ENCODE measurements around the gene BRI3BP.
"Not testable (repeated sequence)": the region's sequence is repeated elsewhere in the genome, so short reads cannot be mapped to it uniquely, and the experiment has no call there.

Gene BRI3BP

DNA sequence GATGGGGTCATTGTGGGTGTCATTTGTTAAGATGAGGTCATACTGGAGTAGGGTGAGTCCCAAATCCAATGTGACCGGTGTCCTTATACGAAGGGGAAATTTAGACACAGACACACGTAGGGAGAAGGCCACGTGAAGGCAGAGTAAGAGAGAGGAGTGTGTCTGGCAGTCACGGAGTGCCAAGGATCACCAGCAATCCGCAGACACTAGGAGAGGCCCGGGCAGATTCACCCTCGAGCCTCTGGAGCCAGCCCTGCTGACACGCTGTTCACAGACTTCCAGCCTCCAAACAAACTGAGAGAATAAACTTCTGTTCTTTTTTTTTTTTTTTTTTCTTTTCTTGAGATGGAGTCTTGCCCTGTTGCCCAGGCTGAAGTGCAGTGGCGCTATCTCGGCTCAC is 24.9 kb downstream of the BRI3BP start:
- in situ Hi-C loops (cut with MboI; ENCODE audit: low sequenced_read_pairs), result no loop called here

DNA sequence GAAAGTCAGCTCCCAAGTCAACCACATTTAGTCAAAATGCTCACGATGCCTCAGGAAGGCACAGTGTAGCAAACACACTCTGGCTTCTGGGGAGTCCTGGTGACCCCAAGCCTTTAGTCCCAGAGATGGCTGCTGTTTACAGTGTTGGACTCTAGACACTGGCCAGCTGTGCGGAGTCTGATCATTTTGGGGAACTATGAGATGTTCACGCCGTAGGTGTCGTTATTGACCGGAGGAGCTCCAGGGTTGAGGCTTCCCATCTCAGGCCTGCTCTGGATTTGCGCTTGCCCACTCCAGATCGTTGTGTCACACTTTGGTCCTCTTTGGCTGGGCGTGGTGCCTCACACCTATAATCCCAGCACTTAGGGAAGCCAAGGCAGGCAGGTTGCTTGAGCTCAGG is 27.7 kb downstream of the BRI3BP start:
- in situ Hi-C loops (cut with MboI; ENCODE audit: low sequenced_read_pairs), result no loop called here

DNA sequence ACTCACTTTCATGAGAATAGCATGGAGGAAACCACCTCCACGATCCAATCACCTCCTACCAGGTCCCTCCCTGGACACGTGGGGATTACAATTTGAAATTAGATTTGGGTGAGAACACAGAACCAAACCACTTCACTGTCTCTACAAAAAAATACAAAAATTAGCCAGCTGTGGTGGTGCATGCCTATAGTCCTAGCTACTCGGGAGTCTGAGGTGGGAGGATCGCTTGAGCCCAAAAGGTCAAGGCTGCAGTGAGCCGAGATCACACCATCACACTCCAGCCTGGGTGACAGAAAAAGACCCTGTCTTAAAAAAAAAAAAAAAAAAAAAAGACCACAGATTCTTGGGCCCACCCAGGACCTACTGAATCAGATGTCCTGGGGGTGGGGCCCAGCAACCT is 28.3 kb downstream of the BRI3BP start:
- in situ Hi-C loops (cut with MboI; ENCODE audit: low sequenced_read_pairs), result no loop called here

DNA sequence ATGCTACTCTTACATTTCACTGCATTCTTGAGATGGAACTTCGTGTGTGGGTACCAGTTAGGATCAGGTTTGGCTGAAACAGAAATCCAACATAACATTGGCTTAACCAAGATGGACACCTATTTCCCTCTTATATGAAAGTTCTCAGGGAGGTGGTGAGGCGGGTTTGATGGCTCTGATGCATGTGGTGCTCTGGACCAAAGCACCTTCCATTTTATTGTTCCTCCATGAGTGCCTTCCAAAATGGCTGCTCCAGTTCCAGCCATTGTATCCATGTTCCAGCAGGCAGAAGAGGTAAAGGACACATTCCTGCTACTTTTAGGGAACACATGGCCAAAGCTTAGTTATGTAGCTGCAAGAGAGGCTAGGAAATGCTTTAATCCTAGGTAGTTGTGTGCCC is 29.6 kb downstream of the BRI3BP start:
- in situ Hi-C loops (cut with MboI; ENCODE audit: low sequenced_read_pairs), result no loop called here

DNA sequence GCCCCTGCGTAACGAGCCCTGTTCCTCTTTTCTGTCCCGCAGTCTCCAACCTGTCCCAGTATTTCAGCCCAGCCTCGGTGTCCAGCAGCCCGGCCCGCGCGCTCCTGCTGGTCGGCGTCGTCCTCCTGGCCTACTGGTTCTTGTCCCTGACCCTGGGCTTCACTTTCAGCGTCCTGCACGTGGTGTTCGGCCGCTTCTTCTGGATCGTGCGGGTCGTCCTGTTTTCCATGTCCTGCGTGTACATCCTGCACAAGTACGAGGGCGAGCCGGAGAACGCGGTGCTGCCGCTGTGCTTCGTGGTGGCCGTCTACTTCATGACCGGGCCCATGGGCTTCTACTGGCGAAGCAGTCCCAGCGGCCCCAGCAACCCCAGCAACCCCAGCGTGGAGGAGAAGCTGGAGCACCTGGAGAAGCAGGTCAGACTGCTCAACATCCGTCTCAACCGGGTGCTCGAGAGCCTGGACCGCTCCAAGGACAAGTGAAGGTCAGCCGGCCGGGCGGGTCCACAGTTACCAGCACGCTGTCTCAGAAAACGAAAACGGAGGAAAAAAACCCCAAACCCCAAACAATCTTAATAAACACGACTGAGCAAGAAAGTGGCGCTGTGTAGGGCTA is 31.6 kb downstream of the BRI3BP start:
- in situ Hi-C loops (cut with MboI; ENCODE audit: low sequenced_read_pairs), result no loop called here

DNA sequence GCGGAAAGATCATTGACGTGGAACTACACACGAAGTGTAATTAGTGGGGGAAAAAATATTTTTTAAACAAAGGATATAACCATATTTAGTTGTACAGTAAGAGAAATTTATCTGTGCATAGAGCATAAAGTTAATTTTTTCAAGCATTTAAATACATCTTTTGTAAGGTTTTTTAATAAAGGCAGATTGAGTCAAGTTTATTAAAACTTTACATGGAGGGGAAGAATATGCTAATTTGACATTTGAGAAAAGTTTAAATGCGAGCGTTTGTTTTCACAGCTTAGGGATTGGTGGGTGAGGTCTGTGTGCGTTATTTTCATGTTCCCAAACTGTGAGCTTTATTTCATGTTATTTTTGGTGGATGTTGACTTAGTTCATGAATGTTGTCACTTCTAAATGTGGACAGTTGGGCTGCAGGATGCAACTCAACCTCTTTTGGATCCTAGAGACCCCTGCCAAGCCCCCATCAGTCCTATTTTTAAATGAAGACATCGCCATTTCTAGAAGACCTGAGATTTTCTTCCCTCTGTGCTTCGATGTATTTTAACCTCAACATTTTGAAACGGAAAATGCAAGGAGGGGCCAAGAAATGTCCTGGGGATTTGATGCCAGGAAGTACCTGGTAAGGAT is 32.3 kb downstream of the BRI3BP start:
- in situ Hi-C loops (cut with MboI; ENCODE audit: low sequenced_read_pairs), result no loop called here

DNA sequence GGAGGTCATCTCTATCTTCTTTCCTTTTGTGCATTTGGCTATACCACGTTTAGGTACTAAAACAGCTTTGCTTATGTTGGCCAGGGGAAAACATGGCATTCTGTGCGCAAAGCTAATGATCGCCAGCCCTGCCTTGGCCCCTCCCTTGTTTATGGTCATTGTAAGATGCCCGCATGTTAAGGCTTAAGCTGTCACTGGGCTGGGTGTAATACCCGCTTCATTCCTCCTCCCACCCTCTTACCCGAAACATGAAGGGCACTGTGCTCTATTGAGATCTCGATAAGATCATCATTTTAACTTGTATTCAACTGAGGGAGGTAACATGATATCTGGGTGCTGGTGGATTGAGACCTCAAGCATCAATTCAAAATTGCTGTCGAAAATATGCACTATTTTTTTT is 34.7 kb downstream of the BRI3BP start:
- in situ Hi-C loops (cut with MboI; ENCODE audit: low sequenced_read_pairs), result no loop called here

DNA sequence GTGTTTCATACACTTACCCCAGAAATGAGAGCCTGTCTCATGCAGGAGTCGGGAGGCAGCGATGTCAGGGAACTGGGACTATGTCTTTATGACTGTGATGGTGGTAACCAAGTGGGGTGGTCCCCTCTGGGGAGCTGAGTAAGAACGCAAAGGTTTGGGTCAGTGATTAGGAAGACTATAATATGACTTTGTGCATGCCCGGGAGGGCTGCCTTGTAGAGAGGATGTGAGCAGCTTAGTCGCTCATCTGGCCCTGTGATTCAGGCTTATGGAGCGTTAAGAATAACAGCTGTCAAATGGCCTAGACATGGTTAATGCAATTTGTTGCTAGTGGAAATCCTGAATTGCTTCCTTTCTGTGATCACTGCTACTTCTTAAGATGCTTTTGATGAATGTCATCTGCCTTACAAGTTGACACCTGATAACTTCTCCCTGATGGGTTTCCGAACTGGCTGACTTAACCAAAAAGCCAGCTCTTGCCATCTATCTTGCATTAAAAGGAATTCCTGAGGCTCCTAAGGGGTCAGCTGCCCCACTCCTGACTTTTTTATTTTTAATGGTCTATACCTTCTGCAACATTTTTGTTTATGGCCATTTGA is 36.4 kb downstream of the BRI3BP start:
- in situ Hi-C loops (cut with MboI; ENCODE audit: low sequenced_read_pairs), result no loop called here

DNA sequence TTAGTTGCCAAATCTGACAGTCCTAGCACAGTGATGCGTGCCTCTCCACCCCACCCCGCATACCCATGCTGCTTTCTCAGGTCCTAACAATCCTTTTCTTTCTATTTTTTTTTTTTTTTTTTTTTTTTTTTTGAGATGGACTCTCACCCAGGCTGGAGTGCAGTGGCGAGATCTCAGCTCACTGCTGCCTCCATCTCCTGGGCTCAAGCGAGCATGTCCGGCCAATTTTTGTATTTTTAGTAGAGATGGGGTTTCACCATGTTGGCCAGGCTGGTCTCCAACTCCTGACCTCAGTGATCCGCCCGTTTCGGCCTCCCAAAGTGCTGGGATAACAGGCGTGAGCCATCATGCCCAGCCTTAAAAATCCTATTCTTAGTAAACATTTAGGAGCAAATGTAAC is 38.0 kb downstream of the BRI3BP start:
- in situ Hi-C loops (cut with MboI; ENCODE audit: low sequenced_read_pairs), result not testable (repeated sequence)

DNA sequence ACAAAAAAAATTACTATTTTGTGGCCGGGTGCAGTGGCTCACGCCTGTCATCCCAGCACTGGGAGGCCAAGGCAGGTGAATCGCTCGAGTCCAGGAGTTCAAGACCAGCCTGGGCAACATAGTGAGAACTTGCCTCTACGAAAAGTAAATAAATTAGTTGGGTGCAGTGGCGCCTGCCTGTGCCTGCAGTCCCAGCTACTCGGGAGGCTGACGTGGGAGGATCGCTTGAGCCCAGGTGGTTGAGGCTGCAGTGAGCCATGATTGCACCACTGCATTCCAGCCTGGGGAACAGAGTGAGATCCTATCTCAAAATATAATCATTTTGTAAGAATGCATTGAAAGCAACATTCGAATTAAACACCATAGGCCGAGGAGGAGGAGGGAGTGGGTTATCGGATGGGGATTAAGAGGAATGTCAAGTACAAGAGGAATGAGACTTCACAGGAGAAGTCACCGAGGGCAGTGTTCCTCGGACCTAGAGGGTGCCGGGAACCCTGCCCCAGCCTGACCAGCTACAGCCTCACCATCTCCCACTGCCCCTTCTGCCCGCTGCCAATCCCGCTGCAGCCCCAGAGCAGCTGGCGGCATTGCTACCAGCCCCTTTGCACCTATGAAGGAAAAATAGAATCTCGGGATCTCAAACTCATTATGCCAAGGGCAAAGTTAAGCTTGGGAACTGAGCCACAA is 39.2 kb downstream of the BRI3BP start:
- in situ Hi-C loops (cut with MboI; ENCODE audit: low sequenced_read_pairs), result no loop called here

DNA sequence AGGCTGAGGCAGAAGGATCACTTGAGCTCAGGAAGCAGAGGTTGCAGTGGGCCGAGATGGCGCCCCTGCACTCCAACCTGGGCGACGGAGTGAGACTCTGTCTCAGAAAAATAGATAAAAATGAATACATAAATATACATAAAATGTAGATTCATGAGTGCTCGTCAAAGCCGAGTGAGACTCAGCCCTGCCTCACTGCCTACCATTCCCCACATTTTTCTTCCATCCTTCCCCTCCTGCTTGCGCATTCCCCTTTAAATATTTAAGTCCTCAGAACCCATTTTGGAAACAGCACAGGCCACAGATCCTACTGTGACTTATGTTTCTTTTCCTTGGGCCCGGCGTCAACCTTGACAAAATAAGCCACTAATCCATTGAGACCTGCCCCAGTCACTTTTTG is 39.8 kb downstream of the BRI3BP start:
- in situ Hi-C loops (cut with MboI; ENCODE audit: low sequenced_read_pairs), result no loop called here

DNA sequence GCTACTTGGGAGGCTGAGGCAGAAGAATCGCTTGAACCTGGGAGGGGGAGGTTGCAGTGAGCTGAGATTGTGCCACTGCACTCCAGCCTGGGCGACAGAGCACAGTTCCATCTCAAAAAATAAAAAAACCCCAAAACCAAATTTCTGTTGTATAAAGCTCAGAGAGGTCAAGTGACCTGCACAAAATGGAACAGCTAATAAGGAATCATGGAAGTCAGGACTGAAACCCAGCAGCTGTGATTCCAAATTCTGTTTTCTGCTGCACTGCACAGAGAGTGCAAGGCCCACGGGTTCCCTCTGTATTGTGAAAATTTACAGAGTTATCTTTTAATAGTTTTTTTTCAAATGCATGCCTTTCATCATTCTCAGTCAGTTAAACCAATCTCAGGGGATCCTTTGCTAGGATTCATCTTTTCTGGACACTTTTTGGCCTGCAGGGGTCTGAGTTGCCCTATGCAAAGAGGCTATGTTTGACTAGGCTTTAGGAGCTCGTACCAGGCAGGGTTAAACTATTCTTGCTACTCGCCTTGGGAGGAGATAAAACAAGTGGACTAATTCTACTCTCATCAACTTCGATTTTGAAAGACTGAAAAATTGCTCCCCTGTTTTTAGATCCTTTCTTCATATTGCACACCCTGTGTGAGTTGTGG is 45.7 kb downstream of the BRI3BP start:
- in situ Hi-C loops (cut with MboI; ENCODE audit: low sequenced_read_pairs), result no loop called here

DNA sequence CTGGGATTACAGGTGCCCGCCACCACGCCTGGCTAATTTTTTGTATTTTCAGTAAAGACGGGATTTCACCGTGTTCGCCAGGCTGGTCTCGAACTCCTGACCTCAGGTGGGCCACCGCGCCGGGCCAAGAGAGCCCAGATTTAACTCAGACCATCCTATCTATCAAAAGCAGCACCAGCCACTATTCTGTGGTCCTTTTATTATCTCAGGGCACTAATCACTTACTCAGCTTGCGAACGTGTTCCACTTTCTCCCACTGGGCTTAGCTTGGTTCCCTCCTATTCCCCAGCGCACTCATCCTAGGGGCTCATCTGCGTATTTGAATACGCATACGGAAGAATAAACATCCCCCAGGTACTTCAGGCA is 55.6 kb downstream of the BRI3BP start:
- in situ Hi-C loops (cut with MboI; ENCODE audit: low sequenced_read_pairs), result no loop called here

DNA sequence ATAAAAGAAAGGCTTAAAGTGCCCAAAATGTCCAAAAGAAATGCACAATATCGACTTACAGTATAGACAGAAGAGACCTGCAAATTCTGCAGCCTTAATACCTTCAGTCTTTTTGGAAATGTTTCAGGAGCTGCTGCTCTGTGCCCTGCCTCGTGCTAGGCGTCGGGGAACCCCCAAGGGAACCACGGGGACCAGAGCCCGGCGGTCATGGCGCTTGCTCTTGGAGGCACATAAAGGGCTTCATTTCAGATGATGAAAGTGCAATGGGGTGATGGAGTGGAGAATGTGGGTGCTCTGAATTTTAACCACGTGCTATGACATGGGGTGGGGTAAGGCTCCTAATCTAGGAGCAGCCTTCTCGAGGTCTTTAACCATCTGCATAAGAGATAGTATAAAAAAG is 57.0 kb downstream of the BRI3BP start:
- in situ Hi-C loops (cut with MboI; ENCODE audit: low sequenced_read_pairs), result no loop called here

DNA sequence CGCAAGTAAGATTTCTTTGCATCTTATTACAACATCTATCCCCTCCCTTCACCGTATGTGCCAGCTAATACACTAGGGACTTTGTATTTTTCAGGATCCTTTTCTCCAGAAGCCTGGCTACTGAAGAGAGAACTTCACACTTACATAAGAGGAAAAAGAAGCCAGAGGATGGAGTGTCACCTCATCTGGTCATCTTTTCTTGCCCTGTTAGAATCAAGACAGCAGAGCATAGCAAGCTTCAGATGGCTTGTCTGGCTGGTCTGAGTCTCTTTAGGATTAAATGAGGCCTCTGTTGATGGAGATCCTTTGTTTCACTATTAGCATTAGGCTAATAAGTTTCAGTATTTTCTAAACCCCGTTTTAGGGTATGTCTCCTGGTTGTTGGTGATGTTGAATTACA is 57.4 kb downstream of the BRI3BP start:
- in situ Hi-C loops (cut with MboI; ENCODE audit: low sequenced_read_pairs), result no loop called here

DNA sequence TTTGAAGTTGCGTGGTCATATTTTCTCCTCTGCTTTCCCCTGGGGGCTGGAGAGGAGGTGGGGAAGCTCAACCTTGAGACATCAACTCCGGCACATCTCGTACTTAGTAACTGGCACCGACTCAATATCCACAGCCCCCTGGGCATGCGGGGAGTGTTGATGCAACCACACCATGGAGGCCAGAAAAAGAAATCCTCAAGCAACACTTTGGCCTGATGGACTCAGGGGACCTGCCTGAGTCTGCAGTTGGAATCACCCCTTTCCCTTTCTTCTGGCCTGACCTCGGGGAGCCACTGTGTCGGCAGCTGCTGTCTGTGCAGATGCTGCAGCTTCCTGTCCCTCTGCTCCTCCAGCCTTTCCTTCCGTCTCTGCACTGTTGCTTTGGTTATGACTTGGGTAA is 60.4 kb downstream of the BRI3BP start:
- in situ Hi-C loops (cut with MboI; ENCODE audit: low sequenced_read_pairs), result no loop called here

DNA sequence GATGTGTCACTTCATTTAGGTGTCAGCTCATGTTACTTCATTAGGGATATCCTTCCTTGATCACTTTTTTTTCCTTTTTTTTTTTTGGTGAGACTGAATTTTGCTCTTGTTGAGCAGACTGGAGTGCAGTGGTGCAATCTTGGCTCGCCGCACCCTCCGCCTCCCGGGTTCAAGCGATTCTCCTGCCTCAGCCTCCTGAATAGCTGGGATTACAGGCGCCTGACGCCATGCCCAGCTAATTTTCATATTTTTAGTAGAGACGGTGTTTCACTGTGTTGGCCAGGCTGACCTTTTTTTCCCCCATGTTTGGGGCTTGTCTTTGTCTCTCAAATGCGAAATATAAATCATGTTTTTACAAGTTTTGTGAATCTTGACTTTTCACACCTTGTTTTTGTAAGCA is 62.1 kb downstream of the BRI3BP start:
- in situ Hi-C loops (cut with MboI; ENCODE audit: low sequenced_read_pairs), result no loop called here

DNA sequence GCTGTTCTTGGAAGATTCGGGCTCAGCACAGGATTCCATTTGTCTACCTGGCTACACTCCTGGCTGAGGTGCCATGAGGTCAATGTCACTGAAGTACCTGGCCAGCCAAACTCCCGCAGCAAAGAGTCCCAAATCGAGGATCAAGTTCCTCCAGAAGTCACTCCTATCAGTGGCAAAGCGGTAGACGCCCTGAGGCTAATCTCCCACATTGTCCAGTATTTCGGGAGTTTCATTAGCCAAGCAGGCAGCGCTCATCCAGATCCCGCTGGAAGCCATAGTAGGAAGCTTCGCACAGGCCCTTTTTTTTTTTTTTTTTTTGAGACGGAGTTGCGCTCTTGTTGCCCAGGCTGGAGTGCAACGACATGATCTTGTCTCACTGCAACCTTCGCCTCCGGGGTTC is 62.9 kb downstream of the BRI3BP start:
- in situ Hi-C loops (cut with MboI; ENCODE audit: low sequenced_read_pairs), result no loop called here

DNA sequence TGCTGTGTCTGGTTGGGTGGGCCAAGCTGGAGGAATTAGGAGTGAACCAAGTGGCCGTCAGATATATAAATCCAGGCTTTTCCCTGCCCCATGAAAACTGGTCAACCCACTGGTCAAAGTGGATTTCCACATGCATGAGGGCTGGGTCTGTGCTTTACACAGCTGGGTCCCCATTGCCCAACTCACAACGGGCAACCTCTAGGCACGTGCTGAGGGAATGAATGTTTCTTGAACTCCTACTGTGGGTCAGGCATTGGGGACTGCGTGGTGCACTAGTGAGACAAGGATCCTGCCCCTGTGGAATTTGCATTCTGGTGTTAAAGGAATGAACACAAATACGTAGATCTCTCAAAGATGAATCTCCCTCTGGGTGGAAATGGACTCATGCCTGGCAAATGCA is 64.3 kb downstream of the BRI3BP start:
- in situ Hi-C loops (cut with MboI; ENCODE audit: low sequenced_read_pairs), result no loop called here

DNA sequence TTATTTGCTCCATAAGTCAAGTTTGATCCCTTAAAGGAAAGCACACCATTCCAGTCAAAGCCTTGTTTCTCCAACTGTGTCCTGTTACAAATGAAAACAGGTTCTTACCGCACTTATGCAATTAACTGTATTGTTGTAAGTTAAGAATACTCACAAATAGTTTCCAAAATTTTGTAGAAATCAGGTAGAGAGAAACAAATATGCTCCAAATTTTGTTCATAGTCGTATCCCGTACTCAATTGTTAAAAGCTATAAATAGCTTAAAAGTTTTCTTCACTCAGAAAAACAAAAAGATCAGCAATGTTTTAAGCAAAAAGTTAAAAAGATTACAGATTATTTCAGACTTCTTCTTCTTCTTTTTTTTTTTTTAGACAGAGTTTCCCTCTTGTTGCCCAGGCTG is 67.8 kb downstream of the BRI3BP start:
- in situ Hi-C loops (cut with MboI; ENCODE audit: low sequenced_read_pairs), result no loop called here

DNA sequence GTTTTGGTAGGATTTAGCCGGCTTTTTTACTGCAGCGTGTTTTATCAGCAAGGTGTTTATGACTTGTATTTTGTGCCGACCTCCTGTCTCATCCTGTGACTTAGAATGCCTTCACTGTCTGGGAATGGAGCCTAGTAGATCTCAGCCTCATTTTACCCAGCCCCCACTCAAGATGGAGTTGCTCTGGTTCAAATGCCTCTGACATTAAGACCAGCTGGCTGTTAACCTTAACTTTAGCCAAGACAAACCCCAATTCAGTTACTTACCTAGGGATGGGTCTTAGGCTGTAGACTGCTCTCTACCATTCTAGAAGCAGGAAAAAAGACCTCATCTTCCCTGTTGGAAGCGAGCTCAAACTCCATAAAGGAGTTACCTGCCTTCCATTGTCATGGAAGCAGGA is 70.1 kb downstream of the BRI3BP start:
- in situ Hi-C loops (cut with MboI; ENCODE audit: low sequenced_read_pairs), result not testable (repeated sequence)

DNA sequence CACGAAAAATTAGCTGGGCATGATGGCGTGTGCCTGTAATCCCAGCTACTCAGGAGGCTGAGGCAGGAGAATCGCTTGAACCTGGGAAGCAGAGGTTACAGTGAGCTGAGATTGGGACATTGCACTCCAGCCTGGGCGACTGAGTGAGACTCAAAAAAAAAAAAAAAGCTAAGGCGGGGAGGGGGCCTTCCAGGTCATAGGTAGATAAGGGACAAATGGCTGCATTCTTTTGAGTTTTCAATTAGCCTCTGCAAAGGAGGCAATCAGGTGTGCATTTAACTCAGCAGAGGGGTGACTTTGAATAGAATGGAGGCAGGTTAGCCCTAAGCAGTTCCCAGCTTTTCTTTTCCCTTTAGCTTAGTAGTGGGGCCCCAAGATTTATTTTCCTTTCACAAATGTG is 71.0 kb downstream of the BRI3BP start:
- in situ Hi-C loops (cut with MboI; ENCODE audit: low sequenced_read_pairs), result no loop called here
